ENCODE measurements around the gene PRM1. TPM values are rescaled to one million over a fixed set of nuclear protein-coding genes. Genes with fewer than 3 reads are reported as not detected.

Gene PRM1
- total and polyA plus RNA-seq, 2 of the 13 experiments (the other 11 are each of a cell fraction or from before 2014, with no cell fraction given), result not detected

GRCh38 chr16:11321662-11322061, 40.5 kb upstream of the PRM1 start:
- POLR2A ChIA-PET, result no interaction called here
- Histone ChIP-seq H3K9ac (ENCODE audit: insufficient read depth, low read depth, low read length) (no peak overlapping the region), H3K27ac (ENCODE audit: extremely low read length, insufficient read depth, low read length) (no peak overlapping the region), H3K9me3 (ENCODE audit: low read length) (no peaks in the 10 kb centered on the region), H3K36me3 (replicated peaks in 1 of 2; ENCODE audit: control insufficient read depth in 1 of 2, insufficient read depth in 2 of 2, low read length in 2 of 2) (no peaks in the 10 kb centered on the region), H4K20me1 (ENCODE audit: insufficient read depth, low read length) (no peaks in the 10 kb centered on the region), H3K4me1 (ENCODE audit: insufficient read depth, low read length) (peaks cover 29% of the 10 kb centered on the region), H3K4me3 (replicated peaks in 1 of 3; ENCODE audit: insufficient read depth in 1 of 3, low read depth in 2 of 3, low read length in 3 of 3) (no peak overlapping the region), H2AFZ (ENCODE audit: low read length) (no peak overlapping the region), H3K27me3 (ENCODE audit: control insufficient read depth in 1 of 2, insufficient read depth in 2 of 2, low read length in 2 of 2) (no peaks in the 10 kb centered on the region), H3K4me2 (ENCODE audit: low read depth, low read length) (no peak overlapping the region), H3K79me2 (ENCODE audit: insufficient read depth, low read length) (no peaks in the 10 kb centered on the region)
- no peak for ATAC-seq
- in situ Hi-C loops (cut with HindIII; ENCODE audit: extremely low pct_ligation_motif_present, low pct_unique_long_range_greater_than_20kb), result no loop called here
- no peak for FAIRE-seq
- CTCF ChIA-PET (ENCODE audit: low intra/inter-chr PET ratio, low total read pairs), result no interaction called here
- 82% methylated on average over 5 of the region's 5 CpGs for WGBS (ENCODE audit: low lambda C conversion rate)
- DNase-seq (ENCODE audit: low spot score), result no peak
- BruUV-seq (replicated peaks), result no TSS peak
- intact Hi-C loops (cut with micrococcal nuclease; ENCODE audit: unreplicated experiment), result no loop called here
- TF ChIP-seq ZNF792 (CRISPR knock-in tag; IDR thresholded peaks at IDR 0.05) (no peak), PLSCR1 (CRISPR knock-in tag; IDR thresholded peaks at IDR 0.05; ENCODE audit: borderline replicate concordance) (no peak), ZNF414 (CRISPR knock-in tag; IDR thresholded peaks at IDR 0.05) (no peak), BHLHE40 (IDR thresholded peaks at IDR 0.05; ENCODE audit: low read length) (no peak), ZNF549 (CRISPR knock-in tag; IDR thresholded peaks at IDR 0.05) (no peak), ZFP36L2 (CRISPR knock-in tag; IDR thresholded peaks at IDR 0.05) (no peak), ZMAT5 (CRISPR knock-in tag; IDR thresholded peaks at IDR 0.05; ENCODE audit: borderline replicate concordance, low read depth) (no peak), KLF9 (CRISPR knock-in tag; IDR thresholded peaks at IDR 0.05; ENCODE audit: low read depth) (no peak), ZEB1 (IDR thresholded peaks at IDR 0.05; ENCODE audit: insufficient replicate concordance, low read depth) (no peak), MNT (IDR thresholded peaks at IDR 0.05) (peak; percentile 84), ZSCAN25 (CRISPR knock-in tag; IDR thresholded peaks at IDR 0.05) (no peak), ZNF207 (IDR thresholded peaks at IDR 0.05; ENCODE audit: borderline replicate concordance) (0 out of 2 replicates have a peak, but pooled peaks have one; percentile 34), KAT8 (CRISPR knock-in tag; IDR thresholded peaks at IDR 0.05) (no peak), NFRKB (IDR thresholded peaks at IDR 0.05) (no peak), ZBTB7A (CRISPR knock-in tag; IDR thresholded peaks at IDR 0.05) (0 out of 2 replicates have a peak, but pooled peaks have one; percentile 28), ZBTB49 (CRISPR knock-in tag; IDR thresholded peaks at IDR 0.05; ENCODE audit: borderline replicate concordance) (no peak), PAXIP1 (CRISPR knock-in tag; conservative IDR thresholded peaks at IDR 0.05) (no peak)
